Inferior parietal cortex (tissue), 1 donor: ENCODE results near the gene TMEM154.

ENCODE experiments used
- DNase-seq: peaks from one replicate; pipeline ENCODE4 v3.0.0-alpha.2; 2016; ENCODE audit errors: extremely low spot score

Gene TMEM154

GRCh38 chr4:152679414-152680281 is at the start of gene TMEM154:
TSS of gene TMEM154 (minus strand) at chr4:152679997. CDS start at chr4:152679933, 64 bp downstream.
- DNase-seq = peak; percentile 39

GRCh38 chr4:152729466-152729865 is 49.7 kb upstream of the TMEM154 start:
- no peak for DNase-seq

- no peak for DNase-seq
Observed at GRCh38 chr4:152728343-152728742, 48.5 kb upstream of the TMEM154 start.

GRCh38 chr4:152727784-152728183 is 48.0 kb upstream of the TMEM154 start:
- DNase-seq = no peak

- no peak for DNase-seq
Observed at GRCh38 chr4:152724494-152724893, 44.7 kb upstream of the TMEM154 start.

GRCh38 chr4:152723236-152723635 is 43.4 kb upstream of the TMEM154 start:
- DNase-seq = no peak

GRCh38 chr4:152719801-152720556 is 40.2 kb upstream of the TMEM154 start:
- no peak for DNase-seq

- DNase-seq = no peak
Observed at GRCh38 chr4:152719291-152719690, 39.5 kb upstream of the TMEM154 start.

- DNase-seq = no peak
Observed at GRCh38 chr4:152715076-152715475, 35.3 kb upstream of the TMEM154 start.

GRCh38 chr4:152713951-152714705 is 34.3 kb upstream of the TMEM154 start:
- DNase-seq = no peak

- no peak for DNase-seq
Observed at GRCh38 chr4:152709675-152710438, 30.1 kb upstream of the TMEM154 start.

GRCh38 chr4:152708796-152709195 is 29.0 kb upstream of the TMEM154 start:
- no peak for DNase-seq

- no peak for DNase-seq
Observed at GRCh38 chr4:152708361-152708760, 28.6 kb upstream of the TMEM154 start.

GRCh38 chr4:152707632-152708031 is 27.8 kb upstream of the TMEM154 start:
- no peak for DNase-seq

GRCh38 chr4:152705903-152706302 is 26.1 kb upstream of the TMEM154 start:
- DNase-seq = no peak

- no peak for DNase-seq
Observed at GRCh38 chr4:152704788-152705187, 25.0 kb upstream of the TMEM154 start.

GRCh38 chr4:152700151-152700550 is 20.4 kb upstream of the TMEM154 start:
- no peak for DNase-seq

GRCh38 chr4:152699313-152699712 is 19.5 kb upstream of the TMEM154 start:
- DNase-seq = no peak

GRCh38 chr4:152698089-152698499 is 18.3 kb upstream of the TMEM154 start:
- DNase-seq = no peak

GRCh38 chr4:152697284-152698088 is 17.7 kb upstream of the TMEM154 start:
- DNase-seq = no peak
